GM23248 (cell line): Measurements from ENCODE around the gene KHDRBS2. TPM values are rescaled to one million over a fixed set of nuclear protein-coding genes. Genes with fewer than 3 reads are reported as not detected.

Experiments
- DNase-seq: peaks from one replicate; pipeline ENCODE4 v3.0.0-alpha.2; 2015
- H2AFZ ChIP-seq: fragments of 200-600 bp; sonication (generic); 2 replicates; pipeline ENCODE4 v1.6.1; 2016; ENCODE audit warnings: antibody characterized with exemption
- H3F3A ChIP-seq: fragments of 200-600 bp; sonication (generic); 2 replicates; pipeline ENCODE4 v1.6.1; 2016; ENCODE audit warnings: mild to moderate bottlenecking, antibody characterized with exemption, mixed run types; ENCODE audit not compliant: insufficient read depth
- H3K27ac ChIP-seq: fragments of 200-600 bp; sonication (generic); 2 replicates; pipeline ENCODE4 v1.5.1; 2016; ENCODE audit warnings: mild to moderate bottlenecking
- H3K27me3 ChIP-seq: fragments of 200-600 bp; sonication (generic); replicated peaks from 2 replicates; pipeline ENCODE4 v1.6.1; 2016; ENCODE audit warnings: mild to moderate bottlenecking; ENCODE audit not compliant: insufficient read depth
- H3K36me3 ChIP-seq: fragments of 200-600 bp; sonication (generic); 2 replicates; pipeline ENCODE4 v1.6.1; 2016; ENCODE audit warnings: low read depth, mild to moderate bottlenecking
- H3K4me1 ChIP-seq: fragments of 200-600 bp; sonication (generic); 2 replicates; pipeline ENCODE4 v1.6.1; 2016; ENCODE audit warnings: mild to moderate bottlenecking; ENCODE audit not compliant: insufficient read depth
- H3K4me2 ChIP-seq: fragments of 200-600 bp; sonication (generic); one replicate; pipeline ENCODE4 v1.6.1; 2016; ENCODE audit warnings: mild to moderate bottlenecking; ENCODE audit not compliant: unreplicated experiment
- H3K4me3 ChIP-seq: fragments of 200-600 bp; sonication (generic); 2 replicates; pipeline ENCODE4 v1.5.1; 2016; ENCODE audit warnings: mild to moderate bottlenecking
- H3K79me2 ChIP-seq: fragments of 200-600 bp; sonication (generic); 2 replicates; pipeline ENCODE4 v1.6.1; 2016; ENCODE audit warnings: mild to moderate bottlenecking; ENCODE audit not compliant: insufficient read depth
- H3K9ac ChIP-seq: fragments of 200-600 bp; sonication (generic); 2 replicates; pipeline ENCODE4 v1.6.1; 2016; ENCODE audit warnings: mild to moderate bottlenecking
- H3K9me2 ChIP-seq: fragments of 200-600 bp; sonication (generic); 2 replicates; pipeline ENCODE4 v1.6.1; 2016; ENCODE audit warnings: mixed run types, mild to moderate bottlenecking, moderate library complexity; ENCODE audit not compliant: insufficient read depth
- H3K9me3 ChIP-seq: fragments of 200-600 bp; sonication (generic); one replicate; pipeline ENCODE4 v1.6.1; 2017; ENCODE audit warnings: low read depth
- H4K20me1 ChIP-seq: fragments of 200-600 bp; sonication (generic); 2 replicates; pipeline ENCODE4 v1.6.0; 2016; ENCODE audit not compliant: insufficient read depth
- EZH2 ChIP-seq: fragments of 200-600 bp; sonication (generic); IDR thresholded peaks from 2 replicates; pipeline ENCODE4 v1.6.1; 2018; ENCODE audit warnings: antibody characterized with exemption, mild to moderate bottlenecking; ENCODE audit not compliant: insufficient read depth, poor library complexity, severe bottlenecking
- EZH2phosphoT487 ChIP-seq: fragments of 200-600 bp; sonication (generic); IDR thresholded peaks from 2 replicates; pipeline ENCODE4 v1.6.1; 2018; ENCODE audit warnings: antibody characterized with exemption, moderate library complexity, mild to moderate bottlenecking, low read depth; ENCODE audit not compliant: insufficient read depth
- WGBS, 2 experiments: methylation state at CpG; one replicate each; pipeline ENCODE4 v1.1.6; 2015 to 2017; ENCODE audit warnings: low lambda C conversion rate in 2 of 2, low coverage in 1 of 2; ENCODE audit errors: missing lambda C conversion rate in 2 of 2; 5-methylcytosine and 5-hydroxymethylcytosine counted together
- in situ Hi-C: fragments of 300-500 bp; cut with MboI; formaldehyde crosslinking; loops from 2 replicates; pipeline ENCODE4 v1.15.0; 2020
- polyA plus RNA-seq: library from polyadenylated mRNA; unstranded; fragments of >200 nt; fragmentation: Nextera tagmentation; extraction: Ambion mirVana; gene quantifications from 2 replicates; pipeline ENCODE4 v1.2.1, GENCODE V29; 2016
- total RNA-seq: library from RNA; depleted of rRNA; stranded (reverse); fragments of >200 nt; shearing (Covaris generic); gene quantifications from 2 replicates; pipeline ENCODE4 v1.2.3, GENCODE V29; 2014

Gene KHDRBS2
- total and polyA plus RNA-seq, 2 experiments from 2014 or later: not detected

DNA sequence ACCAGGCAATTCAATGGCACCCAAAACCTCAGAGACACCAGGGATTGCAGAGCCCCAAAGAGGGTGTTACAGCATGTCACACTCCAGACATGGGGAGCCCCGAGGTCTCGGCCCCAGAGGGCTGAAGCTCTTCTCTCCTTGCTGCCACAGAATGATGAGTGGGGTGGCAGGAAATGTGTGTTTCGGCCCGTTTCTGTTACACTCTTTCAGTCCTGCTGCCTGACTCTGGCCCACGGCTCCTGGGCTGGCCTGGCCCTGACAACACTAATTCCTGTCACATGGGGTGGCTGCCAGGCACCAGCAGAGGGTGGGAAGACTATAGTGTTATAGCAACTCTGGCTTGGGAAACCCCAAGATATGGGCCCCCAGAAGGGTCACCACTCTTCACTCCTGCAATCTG, 183.6 kb downstream of the KHDRBS2 start:
- in situ Hi-C loops: no loop called here
- no peaks in the 10 kb centered on the region for H3K9me3 ChIP-seq
- TF ChIP-seq EZH2 (no peak), EZH2phosphoT487 (no peak)
- no peak overlapping the region for H3K4me2 ChIP-seq
- no peaks in the 10 kb centered on the region for H3K4me1 ChIP-seq
- H3K9ac ChIP-seq: no peak overlapping the region
- no peak overlapping the region for H3K27ac ChIP-seq
- no peak for DNase-seq
- no peak overlapping the region for H2AFZ ChIP-seq
- no peaks in the 10 kb centered on the region for H4K20me1 ChIP-seq
- H3K36me3 ChIP-seq: no peaks in the 10 kb centered on the region
- no peaks in the 10 kb centered on the region for H3K79me2 ChIP-seq
- WGBS, 2 experiments: 11 to 32% methylated on average over 5 of the region's 5 CpGs
- H3F3A ChIP-seq: no peaks in the 10 kb centered on the region
- no peaks in the 10 kb centered on the region for H3K27me3 ChIP-seq
- no peaks in the 10 kb centered on the region for H3K9me2 ChIP-seq
- no peak overlapping the region for H3K4me3 ChIP-seq

DNA sequence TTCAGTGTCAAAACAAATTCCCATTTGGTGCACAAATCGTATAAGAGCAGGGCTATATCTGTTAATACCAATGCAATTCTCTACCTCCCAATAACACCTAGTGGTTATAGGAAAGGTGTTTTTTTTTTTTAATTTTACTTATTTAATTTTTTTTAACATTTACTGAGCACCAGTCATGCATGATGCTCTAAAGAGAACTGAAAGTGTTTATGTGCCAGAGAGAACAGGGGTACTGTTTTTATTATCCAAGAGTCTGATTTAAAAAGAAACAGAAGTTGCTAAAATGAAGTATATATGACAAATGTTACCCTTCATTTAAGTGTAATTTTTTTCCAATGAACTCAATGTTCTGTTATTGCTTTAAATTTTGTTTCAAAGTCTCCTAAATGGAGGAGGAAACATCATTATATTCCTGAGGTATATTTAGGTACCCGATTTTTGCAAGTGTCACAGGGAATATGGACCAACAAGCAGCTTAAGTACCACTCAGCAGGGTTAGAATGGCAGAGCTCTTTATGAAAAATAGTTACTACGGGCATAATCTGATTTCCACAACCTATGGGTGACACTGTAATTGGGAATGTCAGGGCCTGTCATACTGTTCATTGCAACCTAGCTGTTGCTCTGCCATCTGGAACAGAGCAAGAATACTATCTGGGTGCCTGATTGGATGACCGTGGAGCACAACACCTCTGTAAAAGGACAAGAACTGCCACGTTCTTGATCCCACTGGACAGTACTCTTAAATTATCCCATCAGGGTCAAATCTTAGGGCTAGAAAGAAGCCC, 195.4 kb downstream of the KHDRBS2 start:
- no peak for DNase-seq
- H3F3A ChIP-seq: no peaks in the 10 kb centered on the region
- in situ Hi-C loops: no loop called here
- no peak overlapping the region for H3K4me2 ChIP-seq
- H2AFZ ChIP-seq: no peak overlapping the region
- H3K9me3 ChIP-seq: no peaks in the 10 kb centered on the region
- WGBS, 2 experiments: 9 to 23% methylated on average over 5 of the region's 5 CpGs
- TF ChIP-seq EZH2 (no peak), EZH2phosphoT487 (no peak)
- no peaks in the 10 kb centered on the region for H4K20me1 ChIP-seq
- H3K4me1 ChIP-seq: no peaks in the 10 kb centered on the region
- H3K36me3 ChIP-seq: no peaks in the 10 kb centered on the region
- H3K9ac ChIP-seq: no peak overlapping the region
- H3K27ac ChIP-seq: no peak overlapping the region
- H3K27me3 ChIP-seq: no peaks in the 10 kb centered on the region
- no peaks in the 10 kb centered on the region for H3K9me2 ChIP-seq
- H3K79me2 ChIP-seq: no peaks in the 10 kb centered on the region
- no peak overlapping the region for H3K4me3 ChIP-seq

DNA sequence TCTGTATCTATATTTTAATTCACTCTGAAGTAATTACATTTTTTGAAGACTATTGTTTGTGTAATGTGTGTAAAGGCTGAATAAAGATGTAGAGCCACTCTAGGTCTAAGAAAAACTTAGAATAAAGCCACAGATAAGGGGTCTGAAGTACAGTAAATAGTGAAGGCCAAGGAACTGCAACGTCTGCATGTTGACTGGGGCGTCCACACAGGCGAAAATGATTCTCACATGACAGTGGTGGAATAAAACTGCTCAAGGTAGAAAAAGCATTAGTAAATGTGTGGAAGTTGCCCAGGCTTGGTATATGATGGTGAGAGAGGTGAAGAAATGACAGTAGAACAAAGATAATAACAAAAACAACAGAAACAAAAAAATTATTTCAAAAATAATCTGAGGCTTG, 196.2 kb downstream of the KHDRBS2 start:
- no peaks in the 10 kb centered on the region for H3K27me3 ChIP-seq
- no peaks in the 10 kb centered on the region for H3K4me1 ChIP-seq
- H3K4me3 ChIP-seq: no peak overlapping the region
- H4K20me1 ChIP-seq: no peaks in the 10 kb centered on the region
- no peak overlapping the region for H3K4me2 ChIP-seq
- H3K9me2 ChIP-seq: no peaks in the 10 kb centered on the region
- 25 to 27% methylated on average over 3 of the region's 3 CpGs for WGBS, 2 experiments
- no peaks in the 10 kb centered on the region for H3F3A ChIP-seq
- H3K9me3 ChIP-seq: no peaks in the 10 kb centered on the region
- H3K9ac ChIP-seq: no peak overlapping the region
- DNase-seq: no peak
- H3K27ac ChIP-seq: no peak overlapping the region
- in situ Hi-C loops: no loop called here
- H2AFZ ChIP-seq: no peak overlapping the region
- no peaks in the 10 kb centered on the region for H3K36me3 ChIP-seq
- no peaks in the 10 kb centered on the region for H3K79me2 ChIP-seq
- TF ChIP-seq EZH2phosphoT487 (no peak), EZH2 (no peak)

DNA sequence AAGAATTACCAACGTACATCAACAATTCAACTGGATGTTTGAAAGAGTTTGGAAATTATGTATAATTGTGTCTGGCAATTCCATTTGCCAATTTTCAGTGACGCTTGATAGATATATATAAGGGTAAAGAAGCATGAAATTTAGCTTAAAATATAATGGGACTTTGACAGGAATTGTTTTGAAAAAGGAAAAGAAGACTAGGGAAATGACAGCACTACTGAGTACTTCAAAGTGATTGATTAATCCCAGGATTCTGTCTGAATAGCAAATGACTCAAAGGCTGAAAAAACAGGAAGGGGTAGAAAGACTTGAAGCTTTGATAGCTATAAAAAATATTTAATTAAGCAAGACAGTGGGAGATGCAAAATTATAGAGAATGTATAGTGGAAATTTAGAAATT, 200.0 kb downstream of the KHDRBS2 start:
- in situ Hi-C loops: no loop called here
- Histone ChIP-seq H3K4me3 (no peak overlapping the region), H3K4me1 (no peaks in the 10 kb centered on the region), H3K9ac (no peak overlapping the region), H2AFZ (no peak overlapping the region), H3K9me3 (no peaks in the 10 kb centered on the region), H3K79me2 (no peaks in the 10 kb centered on the region), H3K27ac (no peak overlapping the region), H3K9me2 (no peaks in the 10 kb centered on the region), H3F3A (no peaks in the 10 kb centered on the region), H3K36me3 (no peaks in the 10 kb centered on the region), H4K20me1 (no peaks in the 10 kb centered on the region), H3K27me3 (no peaks in the 10 kb centered on the region), H3K4me2 (no peak overlapping the region)
- DNase-seq: no peak
- WGBS, 2 experiments: 4 to 5% methylated on average over 2 of the region's 2 CpGs
- TF ChIP-seq EZH2: no peak
- TF ChIP-seq EZH2phosphoT487: no peak

DNA sequence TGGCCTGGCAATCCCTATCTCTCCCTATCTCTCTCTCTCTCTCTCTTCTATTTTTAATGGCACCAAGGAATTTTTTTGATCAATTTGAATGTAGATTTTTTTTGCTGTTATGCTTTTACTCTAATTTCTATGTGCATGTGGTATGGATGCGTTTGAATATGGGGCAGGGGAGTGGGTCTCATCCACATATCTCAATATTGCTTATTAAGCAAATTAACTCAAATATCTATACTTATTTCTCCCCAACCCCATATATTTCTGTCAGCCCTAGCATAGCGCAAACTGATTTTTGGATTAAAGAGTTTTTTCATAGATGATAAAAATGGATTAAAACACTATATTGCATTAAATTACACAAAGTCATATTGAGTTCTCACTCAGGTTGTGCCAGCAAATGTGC, 210.2 kb downstream of the KHDRBS2 start:
- H3K9me3 ChIP-seq: no peaks in the 10 kb centered on the region

More for the DNA sequence above, 210.2 kb downstream of the KHDRBS2 start:
- H3K79me2 ChIP-seq: no peaks in the 10 kb centered on the region
- no peak overlapping the region for H3K9ac ChIP-seq
- WGBS, 2 experiments: 35 to 38% methylated on average over 2 of the region's 2 CpGs
- no peak overlapping the region for H3K4me3 ChIP-seq
- in situ Hi-C loops: no loop called here
- no peak overlapping the region for H3K4me2 ChIP-seq
- no peaks in the 10 kb centered on the region for H3F3A ChIP-seq
- no peaks in the 10 kb centered on the region for H3K4me1 ChIP-seq
- no peak overlapping the region for H3K27ac ChIP-seq
- no peaks in the 10 kb centered on the region for H3K36me3 ChIP-seq
- H3K9me2 ChIP-seq: no peaks in the 10 kb centered on the region
- TF ChIP-seq EZH2: no peak
- no peak for TF ChIP-seq EZH2phosphoT487
- no peak for DNase-seq
- no peaks in the 10 kb centered on the region for H4K20me1 ChIP-seq
- H3K27me3 ChIP-seq: no peaks in the 10 kb centered on the region
- H2AFZ ChIP-seq: no peak overlapping the region
